ENCODE data around the gene CCDC73.
"Not testable (repeated sequence)": the region's sequence is repeated elsewhere in the genome, so short reads cannot be mapped to it uniquely, and the experiment has no call there.

The CCDC73 gene

DNA sequence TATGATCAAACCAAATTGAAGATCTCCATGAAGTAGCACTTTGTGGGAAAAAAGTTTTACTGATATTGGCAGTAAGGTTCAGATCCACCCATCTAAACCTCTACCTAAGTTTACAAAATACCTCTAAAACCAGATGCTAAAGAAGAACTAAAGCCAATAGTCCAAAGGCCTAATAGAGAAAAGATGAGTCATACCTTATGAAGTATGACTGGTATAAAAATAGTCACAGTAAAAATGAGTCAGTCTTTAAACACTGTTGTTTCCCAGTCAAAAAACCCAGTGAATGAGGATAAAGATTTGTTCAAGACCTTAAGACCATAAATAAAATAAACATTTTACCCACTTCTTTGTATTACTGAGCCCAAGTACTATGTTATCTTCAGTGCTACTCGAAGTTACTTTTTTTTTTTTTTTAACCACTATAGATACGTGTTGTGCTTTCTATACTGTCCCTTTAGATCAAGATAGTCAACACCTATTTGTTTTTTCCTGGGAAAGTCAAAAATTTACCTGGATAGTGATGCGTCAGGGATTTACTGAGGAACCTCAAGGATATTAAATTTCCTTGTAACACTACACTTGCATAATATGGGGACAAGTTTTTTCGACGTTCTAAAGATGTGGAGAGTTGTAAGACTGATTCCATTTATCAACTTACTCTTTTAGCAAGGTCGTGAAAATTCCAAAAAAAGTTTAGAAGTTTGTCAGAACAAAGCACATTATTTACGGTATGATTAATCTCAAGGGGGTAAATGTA, 87.3 kb downstream of the CCDC73 start:
- no peak for DNase-seq

DNA sequence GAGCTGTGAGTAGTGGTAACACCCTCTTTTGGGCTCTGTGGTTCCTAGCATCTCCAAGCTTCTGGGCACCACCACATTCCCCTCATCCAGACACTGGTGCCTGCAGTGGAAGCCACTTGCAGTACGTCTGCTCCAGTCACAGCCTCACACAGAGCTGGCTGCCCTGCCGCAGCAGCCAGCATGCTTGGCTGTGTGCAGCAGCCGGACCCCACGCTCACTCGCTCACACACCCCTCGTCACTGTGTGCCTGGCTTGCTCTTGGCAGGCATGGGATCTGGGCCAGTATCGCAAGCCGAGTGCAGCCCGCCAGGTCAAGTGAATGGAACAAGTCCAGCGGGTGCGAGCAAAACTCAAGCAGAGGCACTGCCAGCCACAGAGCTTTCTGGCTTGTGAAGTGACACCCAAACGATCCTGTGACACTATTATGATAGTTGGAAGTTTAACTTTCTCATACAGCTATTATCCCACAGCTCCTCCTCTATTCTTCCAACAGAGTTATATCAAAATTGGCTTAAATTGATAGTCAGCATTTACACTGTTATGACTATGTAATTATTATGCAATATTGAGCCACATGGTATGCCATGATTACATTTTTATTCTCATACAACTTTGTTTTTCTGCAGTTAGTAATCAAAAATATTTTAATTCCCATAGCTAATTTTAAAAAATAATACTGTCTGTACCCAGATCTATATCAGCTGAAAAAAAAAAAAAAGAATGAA, 89.0 kb downstream of the CCDC73 start:
- DNase-seq = no peak

DNA sequence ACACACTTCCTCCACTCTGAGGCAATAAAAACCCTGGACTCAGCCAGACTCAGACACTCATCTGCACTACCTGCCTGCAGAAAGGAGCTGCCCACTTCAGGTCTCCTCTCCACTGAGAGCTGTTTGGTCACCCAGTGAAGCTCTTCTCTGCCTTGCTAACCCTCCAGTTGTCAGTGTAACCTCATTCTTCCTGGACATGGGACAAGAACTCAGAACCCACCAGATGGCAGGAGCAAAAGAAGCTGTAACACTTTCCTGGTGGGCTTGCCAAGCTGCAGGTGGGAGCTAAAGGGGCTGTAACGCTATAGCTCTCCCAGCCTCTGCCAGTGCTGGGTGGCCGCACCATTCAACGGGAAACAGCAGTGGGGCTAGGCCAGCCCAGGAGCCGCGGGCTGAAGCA, 89.7 kb downstream of the CCDC73 start:
- no peak for DNase-seq

DNA sequence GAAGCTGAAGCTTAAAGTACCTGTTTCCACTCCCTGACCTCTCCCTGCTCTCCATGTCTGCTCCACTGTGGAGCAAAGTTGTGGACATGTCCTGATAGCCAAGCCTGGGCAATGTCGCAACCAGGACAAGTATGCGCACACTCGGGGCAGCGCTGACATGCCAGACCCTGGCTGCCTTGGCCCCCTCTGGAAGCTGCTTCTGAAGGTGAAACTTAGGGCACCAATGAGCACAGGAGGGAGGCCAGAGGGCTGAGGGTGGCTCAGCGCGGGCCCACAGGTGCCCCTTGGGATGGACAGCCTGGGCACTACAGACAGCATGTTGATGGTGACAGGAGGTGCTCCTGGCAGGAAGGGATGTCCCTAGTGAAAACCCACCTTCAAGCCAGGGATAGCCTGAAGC, 90.2 kb downstream of the CCDC73 start:
- no peak for DNase-seq

DNA sequence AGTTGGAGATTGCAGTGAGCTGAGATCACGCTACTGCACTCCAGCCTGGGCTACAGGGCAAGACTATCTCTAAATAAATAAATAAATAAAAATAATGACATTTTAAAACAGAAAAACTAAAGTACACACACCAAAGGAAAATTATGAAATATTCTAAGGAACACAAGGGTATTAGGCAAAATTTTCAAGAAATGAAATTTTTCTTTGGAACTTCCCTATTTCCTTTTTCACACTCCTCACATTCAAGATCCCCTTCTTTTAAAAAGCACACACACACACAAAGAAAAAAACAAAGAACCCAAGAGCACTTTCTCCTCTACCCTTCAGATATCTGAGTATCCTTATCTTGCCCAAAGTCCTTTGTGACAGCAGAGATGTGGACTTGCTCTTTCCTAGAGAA, 92.8 kb downstream of the CCDC73 start:
- DNase-seq = no peak

DNA sequence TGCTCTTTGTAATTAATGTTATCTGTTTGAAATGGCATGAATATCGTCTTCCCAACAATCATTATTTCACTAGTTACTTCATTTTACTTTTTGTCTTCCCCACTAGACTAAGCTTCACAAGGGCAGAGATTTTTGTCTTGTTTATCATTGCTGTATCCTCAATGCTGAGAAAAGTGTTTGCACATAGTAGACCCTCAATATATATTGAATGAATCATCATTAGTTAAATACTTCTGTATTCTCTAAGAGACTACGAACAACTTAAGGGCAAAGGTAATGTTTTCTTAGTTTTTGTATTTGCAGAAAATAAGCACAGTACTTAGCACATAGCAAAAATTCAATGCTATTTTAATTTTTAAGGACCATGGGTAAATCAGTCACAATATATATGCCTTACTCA, 95.9 kb downstream of the CCDC73 start:
- no peak for DNase-seq

DNA sequence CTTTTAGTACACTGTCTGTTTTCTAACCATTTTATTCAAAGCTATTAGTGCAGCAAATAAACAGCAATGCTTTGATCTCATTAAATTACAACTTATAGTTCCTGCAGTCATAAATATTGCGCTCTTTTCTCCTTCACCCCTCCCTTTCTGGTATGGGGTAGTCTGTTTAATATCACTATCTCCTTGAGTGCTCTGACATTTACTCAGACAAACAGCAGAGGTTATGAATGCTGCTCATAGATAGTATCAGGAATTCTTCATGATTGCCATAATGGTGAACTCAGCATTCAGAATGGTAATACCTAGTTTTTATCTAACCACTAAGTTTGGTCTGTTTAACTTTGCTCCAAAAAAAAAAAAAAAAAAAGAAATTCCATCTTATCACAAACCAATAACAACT, 123.4 kb downstream of the CCDC73 start:
- DNase-seq = no peak

DNA sequence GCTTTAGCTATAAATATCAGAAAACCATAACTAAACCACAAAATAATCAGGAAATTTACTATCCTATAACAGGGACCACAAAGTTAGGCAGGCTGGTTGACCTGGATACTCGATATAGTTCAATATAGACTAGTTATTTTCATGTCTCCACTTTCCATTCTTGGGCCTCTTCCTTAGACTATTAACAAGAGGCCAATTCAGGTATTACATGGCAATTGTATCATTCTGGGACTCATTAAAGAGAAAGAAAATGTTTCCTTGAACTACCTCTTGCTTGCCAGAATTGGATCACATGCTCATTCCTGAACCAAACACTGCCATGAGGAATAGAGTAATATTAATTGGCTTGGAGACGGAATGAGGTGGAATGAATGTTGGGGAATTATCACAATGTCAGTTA, 134.8 kb downstream of the CCDC73 start:
- DNase-seq = no peak

DNA sequence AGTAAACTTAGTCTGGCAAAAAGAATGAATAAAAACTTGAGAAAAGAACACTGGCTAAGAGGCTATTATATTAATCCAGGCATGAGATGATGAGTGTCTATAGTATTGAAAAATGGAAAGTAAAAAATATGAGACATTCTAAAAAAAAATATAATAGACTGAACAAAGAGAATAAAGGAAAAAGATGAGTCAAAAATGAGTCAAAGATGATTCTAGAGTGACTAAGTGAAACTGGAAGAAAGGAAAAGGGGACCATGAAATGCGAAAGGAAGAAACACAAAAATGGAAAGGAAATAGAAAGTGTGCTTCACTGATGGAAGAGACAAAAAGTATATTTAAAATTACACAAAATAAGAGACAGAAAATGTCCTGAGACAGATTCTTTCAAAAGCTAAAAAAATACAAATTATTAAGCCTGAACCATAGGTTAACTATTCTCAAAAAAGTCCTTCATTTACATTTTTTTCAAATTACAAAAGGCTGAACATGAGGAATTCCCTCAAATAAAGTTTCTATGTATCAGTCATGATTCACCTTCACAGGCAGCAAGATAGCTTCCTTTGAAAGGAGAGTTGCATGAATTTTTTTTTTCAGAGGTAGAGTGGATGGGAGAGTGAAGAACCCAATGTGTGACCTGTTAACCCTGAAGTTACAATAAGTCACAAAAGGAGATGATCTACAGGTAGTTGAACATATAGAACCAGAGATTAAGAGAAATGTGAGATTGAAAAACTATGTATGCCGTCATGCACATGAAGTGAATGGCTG, 135.6 kb downstream of the CCDC73 start:
- no peak for DNase-seq

DNA sequence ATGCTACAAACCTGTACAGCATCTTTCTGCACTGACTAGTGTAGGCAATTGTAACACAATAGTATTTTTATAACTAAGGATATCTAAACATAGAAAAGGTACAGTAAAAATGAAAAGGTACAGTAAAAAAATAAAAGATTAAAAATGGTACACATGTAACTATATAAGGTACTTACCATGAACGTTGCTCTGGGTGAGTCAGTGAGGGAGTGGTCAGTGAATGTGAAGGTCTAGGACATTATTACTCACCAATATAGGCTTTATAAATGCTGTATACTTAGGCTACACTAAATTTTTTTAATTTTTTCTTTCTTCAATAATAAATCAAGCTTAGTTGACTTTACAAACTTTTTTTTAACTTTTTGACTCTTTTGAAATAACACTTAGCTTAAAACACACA, 150.9 kb downstream of the CCDC73 start:
- DNase-seq = no peak

DNA sequence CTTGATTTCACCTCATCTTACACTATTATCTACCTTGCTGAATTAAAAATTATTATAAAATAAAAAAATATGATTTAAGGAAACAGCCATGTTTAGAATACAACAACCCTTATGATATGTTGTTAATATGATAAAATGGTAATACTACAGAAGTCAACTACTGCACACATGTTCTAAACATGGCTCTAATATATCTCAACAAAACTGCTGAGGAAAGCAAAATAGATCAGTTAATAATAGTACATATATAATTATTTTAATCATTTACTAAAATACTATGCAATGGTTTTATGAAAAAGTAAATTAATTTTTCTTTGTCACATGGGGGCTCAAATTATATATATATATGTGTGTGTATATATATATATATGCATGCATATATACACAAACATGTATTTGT, 153.1 kb downstream of the CCDC73 start:
- DNase-seq = no peak

DNA sequence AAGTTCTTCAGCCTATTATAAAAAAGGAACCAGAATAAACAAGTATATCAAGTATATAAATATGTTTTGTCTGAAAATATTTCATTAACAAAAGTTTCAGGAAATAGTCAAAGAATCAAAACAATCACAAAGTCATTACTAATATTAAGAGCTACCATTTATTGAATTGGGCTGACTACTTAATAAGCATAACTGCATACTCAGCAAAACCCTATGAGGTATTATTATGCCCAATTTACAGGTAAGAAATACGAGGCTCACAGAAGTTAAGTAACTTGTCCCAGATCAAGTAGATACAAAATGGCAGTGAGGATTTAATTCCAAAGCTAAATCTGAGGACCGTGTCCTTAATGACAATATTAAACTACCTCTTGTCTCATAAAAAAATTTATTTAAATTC, 158.6 kb downstream of the CCDC73 start:
- no peak for DNase-seq

DNA sequence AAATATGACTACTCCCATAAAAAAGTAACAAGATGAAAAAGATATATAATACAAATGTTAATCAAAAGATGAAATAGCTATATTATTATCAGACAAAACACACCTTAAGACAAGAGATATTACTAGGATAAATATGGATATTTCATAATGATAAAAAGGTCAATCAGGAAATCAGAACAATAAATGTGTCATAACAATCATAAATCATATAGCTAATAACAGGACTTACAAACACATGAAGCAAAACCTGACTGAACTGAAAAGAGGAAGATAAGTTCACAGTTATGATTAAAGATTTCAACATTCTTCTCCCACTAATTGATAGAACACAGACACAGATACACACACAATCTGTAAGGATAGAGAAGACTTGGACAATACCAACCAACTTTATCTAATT, 163.6 kb downstream of the CCDC73 start:
- DNase-seq = no peak

DNA sequence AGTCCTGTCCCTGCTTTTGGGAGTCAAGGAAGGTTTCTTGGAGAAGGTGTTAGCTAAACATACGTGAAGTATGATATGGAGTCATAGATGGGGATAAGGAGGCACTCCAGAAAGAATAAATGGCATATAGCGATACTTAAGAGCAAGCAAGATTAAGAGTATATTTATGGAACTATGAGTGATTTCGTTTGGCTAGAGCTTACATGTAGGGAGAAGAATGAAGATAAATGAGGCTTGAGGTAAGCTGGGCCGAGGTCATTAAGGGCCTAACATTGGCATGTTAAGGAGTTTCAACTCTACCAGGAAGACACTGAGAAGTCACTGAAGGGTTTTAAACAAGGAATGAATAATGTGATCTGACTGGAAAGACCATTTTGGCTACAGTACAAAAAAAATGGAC, 177.6 kb downstream of the CCDC73 start:
- no peak for DNase-seq

DNA sequence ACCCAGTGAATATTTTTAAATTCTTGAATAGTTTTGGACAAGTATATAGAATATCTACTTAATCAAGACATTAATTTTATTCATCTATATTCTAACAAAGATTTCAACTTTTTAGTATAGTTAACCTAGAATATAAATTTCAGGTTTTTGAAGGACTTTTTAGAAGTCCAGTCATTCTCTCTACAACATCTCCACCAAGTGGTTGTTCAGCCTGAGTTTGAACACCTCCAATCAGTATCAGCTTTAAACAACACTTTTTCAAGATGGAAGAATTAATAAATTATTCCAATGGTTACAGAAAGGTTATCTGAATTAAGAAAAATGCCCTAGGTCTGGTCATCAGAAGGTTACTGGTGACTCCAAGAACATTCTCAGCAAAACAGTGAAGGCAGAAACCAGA, 179.0 kb downstream of the CCDC73 start:
- no peak for DNase-seq

DNA sequence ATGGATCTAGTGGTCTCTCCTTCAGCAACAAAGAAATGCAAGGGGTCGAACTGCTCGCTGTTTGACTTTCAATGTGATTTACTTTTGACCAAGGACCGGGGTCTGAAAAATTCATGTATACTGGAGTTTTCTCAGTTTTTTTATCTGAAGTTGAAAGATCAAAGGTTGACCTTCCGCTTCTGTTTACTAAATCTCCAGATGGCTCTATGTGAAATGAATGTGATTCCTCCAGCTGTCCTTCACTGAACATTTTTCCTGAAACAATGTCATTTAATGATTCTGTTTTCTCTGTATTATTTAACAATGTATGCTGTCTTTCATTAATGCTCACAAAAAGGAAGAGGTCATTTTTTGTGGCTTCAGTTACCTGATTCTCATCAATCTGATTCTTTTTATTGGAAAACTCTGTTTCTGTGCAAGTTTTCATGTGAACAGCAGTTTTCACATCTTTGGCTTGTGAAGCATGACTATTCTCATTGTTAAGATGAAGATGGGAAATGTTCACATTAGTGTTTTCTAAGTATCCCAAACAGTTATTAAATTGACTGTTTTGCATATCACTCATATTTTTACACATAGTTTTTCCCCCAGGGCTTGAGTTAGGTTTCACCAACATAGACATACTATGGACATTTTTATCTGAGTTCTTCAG, 180.8 kb downstream of the CCDC73 start:
- DNase-seq = no peak

DNA sequence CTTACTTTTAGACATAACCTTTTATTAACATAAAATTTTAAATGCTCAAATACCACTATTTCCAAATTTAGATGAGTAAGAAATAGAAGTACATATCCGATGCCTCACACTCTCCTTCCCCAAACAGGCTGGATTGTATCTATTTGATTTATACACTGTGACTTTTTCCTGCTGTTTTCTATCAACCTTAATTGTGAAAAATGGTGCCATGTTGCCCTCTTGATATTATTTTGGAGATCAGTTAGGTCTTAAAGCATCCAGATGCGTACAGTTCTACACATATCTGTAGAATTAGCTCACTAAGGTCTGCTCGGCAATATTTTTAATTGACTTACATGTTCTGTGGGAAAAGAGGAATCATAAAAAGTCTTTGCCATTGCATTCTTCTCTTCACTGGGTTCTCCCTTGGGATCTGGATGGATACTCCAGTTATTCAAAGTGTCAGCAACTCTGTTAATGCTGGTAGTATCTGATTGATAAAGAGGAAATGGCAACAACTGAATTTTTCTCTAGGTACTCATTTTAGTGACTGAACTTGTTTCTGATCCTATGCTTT, 183.6 kb downstream of the CCDC73 start:
- no peak for DNase-seq

DNA sequence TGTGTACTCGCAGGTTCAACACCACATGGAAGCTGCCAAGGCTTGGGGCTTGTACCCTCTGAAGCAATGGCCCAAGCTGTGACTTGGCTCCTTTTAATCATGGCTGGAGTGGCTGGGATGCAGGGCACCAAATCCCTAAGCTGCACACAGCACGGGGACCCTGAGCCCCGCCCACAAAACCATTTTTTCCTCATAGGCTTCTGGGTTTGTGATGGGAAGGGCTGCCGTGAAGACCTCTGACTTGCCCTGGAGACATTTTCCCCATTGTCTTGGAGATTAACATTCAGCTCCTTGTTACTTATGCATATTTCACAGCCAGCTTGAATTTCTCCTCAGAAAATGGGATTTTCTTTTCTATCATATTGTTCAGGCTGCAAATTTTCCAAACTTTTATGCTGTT, 185.6 kb downstream of the CCDC73 start:
- DNase-seq = not testable (repeated sequence)

DNA sequence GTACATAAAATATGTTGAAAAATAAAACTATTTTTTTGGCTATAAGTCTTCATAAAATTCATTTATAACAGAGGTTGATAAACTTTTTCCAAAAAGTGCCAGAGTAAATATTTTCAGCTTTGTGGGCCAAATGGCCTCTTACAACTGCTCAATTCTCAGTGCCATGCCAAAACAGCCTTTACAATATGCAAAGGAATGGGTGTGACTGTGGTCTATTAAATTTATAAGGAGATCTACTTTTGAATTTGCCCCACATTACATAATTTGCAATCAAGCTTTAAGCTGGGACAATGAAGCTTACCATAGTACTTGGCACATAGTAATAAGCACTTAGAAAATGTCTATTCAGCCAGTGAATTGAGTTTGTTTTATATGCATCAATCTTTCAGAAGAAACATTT, 188.2 kb downstream of the CCDC73 start:
- no peak for DNase-seq

DNA sequence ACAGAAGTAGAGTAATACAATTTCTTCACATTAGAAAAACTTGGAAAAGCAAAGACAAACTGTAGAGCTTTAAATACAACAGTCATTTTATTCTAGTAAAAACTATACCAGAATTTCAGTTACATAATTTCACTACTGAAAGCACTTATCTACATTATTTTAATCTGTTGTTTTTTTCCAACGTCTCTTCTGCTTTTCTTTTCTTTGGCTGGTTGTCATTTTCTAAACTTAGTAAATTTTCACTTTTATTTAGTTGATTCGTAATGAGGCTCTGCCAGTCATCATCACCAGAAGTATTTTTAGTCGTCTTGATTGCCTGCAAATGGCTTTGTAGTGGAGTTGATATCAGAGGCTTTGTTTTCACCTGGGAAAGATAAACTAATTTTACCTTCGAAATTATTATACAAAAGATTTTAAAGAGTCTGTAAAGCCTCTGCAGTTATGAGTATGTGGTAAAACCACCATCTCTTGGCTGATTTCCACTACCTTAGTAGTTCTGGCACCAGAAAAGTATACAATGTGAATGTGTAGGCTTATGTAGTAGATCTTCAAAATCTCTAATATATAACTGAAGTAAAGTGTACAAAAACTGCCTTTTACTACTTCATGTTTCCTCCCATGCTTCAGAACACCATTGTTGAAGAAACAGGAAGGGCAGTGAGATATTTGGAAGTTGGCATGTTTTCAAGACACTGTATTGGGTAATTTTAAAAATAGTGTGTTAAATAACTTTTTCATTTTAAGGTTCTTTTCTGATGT, 191.6 kb downstream of the CCDC73 start:
- no peak for DNase-seq

DNA sequence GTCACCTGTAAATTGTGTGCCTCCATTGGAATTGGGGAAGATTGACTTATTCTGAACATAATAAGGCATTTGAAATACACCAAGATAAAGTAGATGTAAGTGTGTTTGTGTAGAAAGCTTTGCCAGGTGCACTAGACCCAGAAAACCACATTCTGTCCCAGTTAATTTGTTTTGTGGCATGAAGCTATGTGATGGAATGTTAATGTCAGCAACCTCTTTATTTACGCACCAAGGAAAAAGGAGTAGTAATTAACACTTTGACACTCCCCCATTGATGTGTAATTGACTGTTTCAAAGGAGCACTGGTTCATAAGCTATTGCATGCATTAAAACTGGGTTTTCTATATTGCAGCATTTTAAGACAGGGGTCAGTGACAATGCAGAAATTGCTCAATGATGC, 196.5 kb downstream of the CCDC73 start:
- no peak for DNase-seq

Data from anterior cingulate cortex (tissue), 58 donors.